ENCODE measurements around the gene TTC29. TPM values are rescaled to one million over a fixed set of nuclear protein-coding genes. Genes with fewer than 3 reads are reported as not detected.
"Not testable (repeated sequence)": the region's sequence is repeated elsewhere in the genome, so short reads cannot be mapped to it uniquely, and the experiment has no call there.

The TTC29 gene
- total RNA-seq, 1 donor from 2014 or later = 0.72 TPM

DNA sequence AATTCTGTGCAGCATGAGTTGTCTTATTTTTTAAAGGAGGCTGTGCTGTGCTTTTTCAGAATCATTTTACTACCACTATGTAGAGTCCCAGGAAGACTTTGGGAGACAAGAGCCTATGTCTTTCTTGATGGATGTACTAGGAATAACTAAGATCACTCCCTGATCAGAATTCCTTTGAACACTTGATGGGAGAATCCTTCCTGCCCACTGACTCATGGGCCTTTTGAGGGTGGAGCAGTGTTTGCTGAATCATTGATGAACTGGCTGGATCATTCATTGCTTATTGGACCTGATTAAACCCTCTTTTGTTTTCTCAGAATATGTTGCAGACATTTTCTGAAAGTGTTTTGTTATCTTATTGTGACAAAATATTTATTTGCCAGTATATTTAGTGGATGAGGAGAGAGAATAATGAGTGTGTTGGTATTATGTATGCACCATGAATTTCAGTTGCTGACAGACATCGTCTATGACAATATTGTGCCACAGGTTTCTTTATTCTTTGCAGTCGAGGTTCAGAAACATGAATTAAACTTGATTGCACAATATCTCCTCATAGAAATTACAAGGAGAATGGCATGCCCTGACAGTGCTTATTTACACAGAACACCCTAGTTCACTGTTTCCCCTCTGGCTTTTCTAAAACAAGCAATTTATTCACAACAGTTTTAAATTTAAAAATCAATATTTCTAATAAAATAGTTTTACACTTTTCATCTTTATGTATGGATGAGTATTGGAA, 270.7 kb downstream of the TTC29 start:
- peak; percentile 2 for DNase-seq

DNA sequence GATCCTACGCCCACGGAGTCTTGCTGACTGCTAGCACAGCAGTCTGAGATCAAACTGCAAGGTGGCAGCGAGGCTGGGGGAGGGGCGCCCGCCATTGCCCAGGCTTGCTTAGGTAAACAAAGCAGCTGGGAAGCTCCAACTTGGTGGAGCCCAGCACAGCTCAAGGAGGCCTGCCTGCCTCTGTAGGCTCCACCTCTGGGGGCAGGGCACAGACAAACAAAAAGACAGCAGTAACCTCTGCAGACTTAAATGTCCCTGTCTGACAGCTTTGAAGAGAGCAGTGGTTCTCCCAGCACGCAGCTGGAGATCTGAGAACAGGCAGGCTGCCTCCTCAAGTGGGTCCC, 281.7 kb downstream of the TTC29 start:
- DNase-seq = not testable (repeated sequence)

DNA sequence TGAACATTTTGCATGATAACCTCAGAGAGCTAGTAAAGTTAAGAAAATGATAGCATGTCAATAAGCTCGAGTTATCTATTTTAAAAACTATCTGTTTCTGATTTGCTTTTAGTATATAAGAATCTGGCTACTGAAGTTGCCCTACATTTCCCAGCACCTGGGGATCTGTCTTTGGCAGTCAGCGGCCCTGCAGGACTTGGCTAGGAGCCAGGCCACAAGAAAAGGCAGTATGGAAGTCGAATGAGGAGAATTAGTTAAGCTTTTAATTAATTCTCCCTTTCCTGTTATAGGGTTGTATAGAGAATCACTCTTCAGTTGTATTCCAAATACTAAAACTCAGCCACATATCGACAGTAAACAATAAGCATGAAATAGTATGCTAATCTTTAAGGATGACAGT, 284.3 kb downstream of the TTC29 start:
- no peak for DNase-seq
